ENCODE measurements around the gene RFX7.

The RFX7 gene

GRCh38 chr15:56249092-56249491 is 5.4 kb upstream of the RFX7 start:
- TF ChIP-seq CTCF (IDR thresholded peaks at IDR 0.05; ENCODE audit: insufficient read depth, low read length, poor library complexity, severe bottlenecking): peak; percentile 10
- no peak for TF ChIP-seq EZH2phosphoT487 (conservative IDR thresholded peaks at IDR 0.05; ENCODE audit: low read length)
- no peaks in the 10 kb centered on the region for H4K20me1 ChIP-seq (ENCODE audit: low read depth, low read length)
- H3K27ac ChIP-seq (ENCODE audit: low read depth, low read length): no peak overlapping the region
- H3K4me3 ChIP-seq (ENCODE audit: insufficient read depth, low read length, poor library complexity, severe bottlenecking): no peak overlapping the region
- no peak overlapping the region for H3K4me2 ChIP-seq (ENCODE audit: low read depth, low read length, poor library complexity, severe bottlenecking)
- H3K79me2 ChIP-seq (ENCODE audit: insufficient read depth, low read length): peaks cover 2% of the 10 kb centered on the region
- H3K27me3 ChIP-seq (ENCODE audit: low read length): no peaks in the 10 kb centered on the region
- H3K9ac ChIP-seq (ENCODE audit: low read length): no peak overlapping the region
- H3K36me3 ChIP-seq (ENCODE audit: low read length): no peaks in the 10 kb centered on the region
- no peaks in the 10 kb centered on the region for H3K9me3 ChIP-seq (ENCODE audit: insufficient read depth, low read length)
- peaks cover 13% of the 10 kb centered on the region for H3F3A ChIP-seq (ENCODE audit: insufficient read depth)
- H3K9me2 ChIP-seq (replicated peaks; ENCODE audit: insufficient read depth, low read length): no peaks in the 10 kb centered on the region
- no peak overlapping the region for H2AFZ ChIP-seq (ENCODE audit: low read depth, low read length, severe bottlenecking)

DNA sequence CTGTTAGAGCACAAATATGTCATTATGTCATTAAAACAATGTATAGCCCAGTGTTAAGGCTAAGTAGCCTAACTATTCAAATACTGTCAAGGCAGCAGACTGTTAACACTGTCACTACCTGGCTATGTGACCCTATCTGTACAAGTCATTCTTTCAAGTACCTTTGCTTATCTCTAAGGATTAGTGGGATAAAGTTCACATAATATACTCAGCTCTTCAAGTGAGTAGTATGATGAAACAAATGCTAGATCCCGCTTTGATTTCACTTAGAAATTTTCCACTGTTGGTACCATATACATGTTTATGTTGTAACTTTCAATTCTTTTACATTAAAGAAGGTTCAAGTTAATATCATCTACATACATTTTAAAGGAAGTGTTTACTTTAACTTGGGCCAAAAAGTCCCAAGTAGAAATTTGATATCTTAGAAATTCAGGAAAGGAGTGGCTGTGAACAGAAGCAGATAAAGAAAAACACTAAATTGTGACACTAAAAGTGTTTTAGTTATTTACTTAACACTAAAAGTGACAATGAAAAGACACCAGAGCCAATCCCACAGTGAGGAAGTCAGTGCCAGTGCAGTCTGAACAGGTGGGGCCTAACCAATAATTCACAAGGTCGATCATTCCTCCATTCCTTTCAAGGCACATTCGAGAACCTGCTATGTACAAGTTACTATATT is 4.8 kb upstream of the RFX7 start:
- TF ChIP-seq CTCF (IDR thresholded peaks at IDR 0.05; ENCODE audit: insufficient read depth, low read length, poor library complexity, severe bottlenecking): no peak
- no peak for TF ChIP-seq EZH2phosphoT487 (conservative IDR thresholded peaks at IDR 0.05; ENCODE audit: low read length)
- peaks cover 6% of the 10 kb centered on the region for H3K79me2 ChIP-seq (ENCODE audit: insufficient read depth, low read length)
- H4K20me1 ChIP-seq (ENCODE audit: low read depth, low read length): no peaks in the 10 kb centered on the region
- H3K9ac ChIP-seq (ENCODE audit: low read length): no peak overlapping the region
- H3K36me3 ChIP-seq (ENCODE audit: low read length): no peaks in the 10 kb centered on the region
- no peak overlapping the region for H2AFZ ChIP-seq (ENCODE audit: low read depth, low read length, severe bottlenecking)
- H3K27ac ChIP-seq (ENCODE audit: low read depth, low read length): no peak overlapping the region
- H3K9me3 ChIP-seq (ENCODE audit: insufficient read depth, low read length): no peaks in the 10 kb centered on the region
- H3K27me3 ChIP-seq (ENCODE audit: low read length): no peaks in the 10 kb centered on the region
- H3K9me2 ChIP-seq (replicated peaks; ENCODE audit: insufficient read depth, low read length): no peaks in the 10 kb centered on the region
- H3K4me3 ChIP-seq (ENCODE audit: insufficient read depth, low read length, poor library complexity, severe bottlenecking): no peak overlapping the region
- H3F3A ChIP-seq (ENCODE audit: insufficient read depth): peaks cover 13% of the 10 kb centered on the region
- no peak overlapping the region for H3K4me2 ChIP-seq (ENCODE audit: low read depth, low read length, poor library complexity, severe bottlenecking)

DNA sequence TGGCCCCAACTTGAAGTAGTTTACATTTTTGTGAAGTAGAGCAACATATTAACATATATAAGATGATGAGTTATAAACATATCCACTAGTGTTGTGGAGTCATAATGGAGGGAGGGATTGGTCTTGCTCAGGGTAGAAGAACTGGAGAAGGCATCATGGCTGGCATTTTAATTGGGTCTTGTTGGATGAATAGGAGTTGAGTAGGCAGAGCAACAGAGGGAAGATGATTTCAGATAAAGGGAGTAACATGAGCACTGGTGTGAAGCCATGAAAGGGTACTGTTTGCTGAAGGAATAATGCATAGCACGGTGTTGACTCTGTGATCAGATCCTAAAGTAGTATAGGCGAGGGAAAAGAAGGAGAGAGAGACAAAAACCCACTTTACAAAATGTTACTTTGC is 3.6 kb upstream of the RFX7 start:
- Histone ChIP-seq H2AFZ (ENCODE audit: low read depth, low read length, severe bottlenecking) (no peak overlapping the region), H3K9ac (ENCODE audit: low read length) (no peak overlapping the region), H3K27ac (ENCODE audit: low read depth, low read length) (no peak overlapping the region), H3K27me3 (ENCODE audit: low read length) (no peaks in the 10 kb centered on the region), H4K20me1 (ENCODE audit: low read depth, low read length) (peaks cover 2% of the 10 kb centered on the region; the same call in 1 of the 2 replicates), H3K9me2 (replicated peaks; ENCODE audit: insufficient read depth, low read length) (no peaks in the 10 kb centered on the region), H3K4me2 (ENCODE audit: low read depth, low read length, poor library complexity, severe bottlenecking) (no peak overlapping the region), H3K36me3 (ENCODE audit: low read length) (no peaks in the 10 kb centered on the region), H3K9me3 (ENCODE audit: insufficient read depth, low read length) (no peaks in the 10 kb centered on the region), H3F3A (ENCODE audit: insufficient read depth) (peaks cover 13% of the 10 kb centered on the region), H3K79me2 (ENCODE audit: insufficient read depth, low read length) (peaks cover 17% of the 10 kb centered on the region), H3K4me3 (ENCODE audit: insufficient read depth, low read length, poor library complexity, severe bottlenecking) (no peak overlapping the region)
- TF ChIP-seq EZH2phosphoT487 (conservative IDR thresholded peaks at IDR 0.05; ENCODE audit: low read length) (no peak), CTCF (IDR thresholded peaks at IDR 0.05; ENCODE audit: insufficient read depth, low read length, poor library complexity, severe bottlenecking) (no peak)

Data from SU-DHL-6 (cell line).